GM19324 (cell line): ENCODE data around the gene LRRC15.

Experiments
- ATAC-seq: cut with Tn5 transposase; IDR thresholded peaks from one replicate; pipeline ENCODE4 v1.9.1; 2021; ENCODE audit warnings: mild to moderate bottlenecking, moderate library complexity; ENCODE audit not compliant: unreplicated experiment, low FRiP score

The LRRC15 gene

GRCh38 chr3:194337965-194338753 lies 31.4 kb downstream of the LRRC15 start:
- no peak for ATAC-seq

- ATAC-seq: no peak
These were observed 32.8 kb downstream of the LRRC15 start for GRCh38 chr3:194336601-194337355.

DNA sequence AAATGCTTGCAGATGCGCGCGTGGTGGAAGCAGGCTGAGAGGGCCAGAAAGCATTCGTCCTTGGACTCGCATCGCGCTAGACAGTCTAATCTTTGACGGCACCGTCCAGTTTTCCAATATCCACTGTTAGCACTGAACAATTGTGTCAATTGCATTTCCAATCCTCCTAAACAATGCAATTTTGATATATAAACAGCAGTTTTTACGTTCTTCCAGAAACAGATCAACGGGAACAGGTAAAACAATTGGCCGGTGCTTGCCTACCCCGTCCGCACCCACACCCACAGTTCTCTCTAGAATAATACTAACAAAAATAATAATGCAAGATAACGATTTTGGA lies 35.6 kb downstream of the LRRC15 start:
- no peak for ATAC-seq

- peak; percentile 82 for ATAC-seq
These were observed 36.1 kb downstream of the LRRC15 start for GRCh38 chr3:194333212-194333980.

GRCh38 chr3:194332858-194333211 lies 36.7 kb downstream of the LRRC15 start:
- no peak for ATAC-seq

DNA sequence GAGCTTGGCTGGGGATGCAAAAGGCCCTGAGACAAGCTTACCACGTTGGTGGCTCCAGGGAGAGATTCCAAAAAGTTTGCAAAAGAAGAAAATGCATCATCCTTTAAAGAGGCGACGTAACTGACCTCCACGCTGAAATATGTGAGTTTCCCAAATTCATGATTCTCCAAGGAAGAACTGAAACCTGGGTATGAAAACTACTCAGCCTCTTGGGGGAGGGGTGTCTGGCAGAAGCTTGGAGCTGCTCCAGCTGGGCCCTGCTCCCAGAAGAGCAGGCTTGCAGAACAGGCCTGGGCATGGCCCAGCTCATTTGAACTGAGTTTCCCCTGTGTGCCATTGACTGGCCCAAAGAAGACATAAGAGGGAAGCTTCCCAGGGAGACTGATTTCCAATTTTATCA lies 39.0 kb downstream of the LRRC15 start:
- ATAC-seq: no peak

GRCh38 chr3:194330160-194330559 lies 39.4 kb downstream of the LRRC15 start:
- ATAC-seq: no peak

DNA sequence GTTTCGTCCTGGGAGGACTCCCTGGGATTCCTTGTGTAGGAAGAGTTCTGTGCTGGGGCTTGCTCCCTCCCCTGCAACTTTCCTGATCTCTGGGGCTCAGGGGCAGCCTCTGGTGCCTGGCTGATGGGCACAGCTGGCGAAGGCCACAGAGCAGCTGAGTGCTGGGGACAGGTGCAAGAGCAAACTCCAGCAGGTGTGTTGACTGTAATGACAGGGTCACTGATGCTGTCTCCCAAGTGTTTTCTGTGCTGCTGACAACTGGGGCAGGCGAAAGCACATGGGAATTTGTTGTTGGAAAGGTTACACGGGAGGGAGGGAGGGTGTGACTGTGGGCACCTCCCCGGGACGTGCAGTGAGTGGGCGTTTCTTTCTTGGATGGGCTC lies 40.0 kb downstream of the LRRC15 start:
- ATAC-seq: no peak

GRCh38 chr3:194328942-194329582 lies 40.5 kb downstream of the LRRC15 start:
- ATAC-seq: no peak

GRCh38 chr3:194328053-194328657 lies 41.4 kb downstream of the LRRC15 start:
- no peak for ATAC-seq

- no peak for ATAC-seq
These were observed 42.1 kb downstream of the LRRC15 start for GRCh38 chr3:194327218-194328052.

DNA sequence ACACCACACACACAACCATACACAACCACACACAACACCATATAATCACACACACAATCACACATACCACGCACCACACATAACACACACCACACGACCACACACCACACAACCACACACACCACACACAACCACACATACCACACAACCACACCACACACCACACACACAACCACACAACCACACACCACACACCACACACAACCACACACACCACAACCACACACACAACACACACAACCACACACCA lies 42.6 kb downstream of the LRRC15 start:
- no peak for ATAC-seq

DNA sequence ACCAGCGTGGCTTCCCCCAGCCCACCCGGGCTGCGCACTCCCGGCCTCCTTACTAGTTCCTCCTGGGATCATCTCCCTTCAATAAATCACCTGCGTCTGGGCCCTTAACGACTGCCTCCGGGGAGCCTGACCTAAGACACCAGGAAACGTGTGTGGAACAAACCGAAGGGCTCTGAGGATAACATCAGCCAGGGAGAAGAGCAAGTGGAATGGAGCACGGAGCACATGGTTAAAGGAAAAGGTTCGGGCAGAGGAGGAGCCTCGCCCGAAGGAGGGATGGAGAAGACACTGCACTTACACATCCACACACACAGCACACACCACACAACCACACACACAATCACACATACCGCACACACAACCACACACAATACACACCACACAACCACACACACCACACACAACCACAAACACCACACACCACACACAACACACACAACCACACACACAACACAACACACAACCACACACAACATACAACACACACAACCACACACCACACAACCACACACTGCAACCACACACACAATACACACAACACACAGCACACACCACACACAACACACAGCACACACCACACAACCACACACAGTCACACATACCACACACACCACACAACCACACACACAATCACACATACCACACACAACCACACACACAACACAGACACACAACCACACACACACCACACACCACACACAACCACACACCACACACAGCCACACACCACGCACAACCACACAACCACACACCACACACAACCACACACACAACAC lies 43.2 kb downstream of the LRRC15 start:
- ATAC-seq: no peak

- ATAC-seq: no peak
These were observed 44.0 kb downstream of the LRRC15 start for GRCh38 chr3:194325424-194326153.

GRCh38 chr3:194324823-194325327 lies 44.7 kb downstream of the LRRC15 start:
- no peak for ATAC-seq

GRCh38 chr3:194323785-194324735 lies 45.5 kb downstream of the LRRC15 start:
- no peak for ATAC-seq

DNA sequence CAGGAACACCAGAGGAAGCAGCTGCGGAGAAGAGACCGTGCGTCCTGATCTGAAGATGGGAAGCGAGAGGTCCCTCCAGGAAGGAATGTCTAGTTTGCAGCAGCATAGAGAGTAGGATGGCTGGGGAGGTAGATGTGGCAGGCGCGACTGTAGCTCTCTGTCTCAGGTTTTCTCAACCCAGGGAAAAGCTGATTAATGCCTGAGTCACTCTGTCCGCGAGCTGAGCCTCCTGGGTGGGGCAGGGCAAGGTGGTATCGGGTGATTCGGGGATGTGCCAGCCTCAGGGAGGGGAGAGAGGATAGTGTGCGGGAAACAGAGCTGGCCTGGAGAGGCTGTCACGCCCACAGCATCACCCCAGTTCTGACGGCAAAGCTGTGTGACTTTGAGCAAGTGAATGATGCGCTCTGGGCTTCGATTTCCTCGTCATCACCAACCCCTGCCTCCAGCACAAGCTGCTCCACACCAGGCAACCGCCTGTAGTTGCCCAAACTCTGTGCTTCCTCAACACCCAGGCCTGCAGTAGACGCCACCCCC lies 46.8 kb downstream of the LRRC15 start:
- ATAC-seq: no peak
